ENCODE measurements around the gene PPP1R3E. TPM values are rescaled to one million over a fixed set of nuclear protein-coding genes. Genes with fewer than 3 reads are reported as not detected.

PPP1R3E gene
- total and polyA plus RNA-seq, 2 of the 13 experiments (the other 11 are each of a cell fraction or from before 2014, with no cell fraction given) = 16.5 to 26.5 TPM

- TF ChIP-seq CENPBD1 (CRISPR knock-in tag; IDR thresholded peaks at IDR 0.05; ENCODE audit: borderline replicate concordance, low read depth) = 0 out of 2 replicates have a peak, but pooled peaks have one; percentile 54
- TF ChIP-seq RELA (CRISPR knock-in tag; IDR thresholded peaks at IDR 0.05) = peak; percentile 39; the same call in 1 of the 2 replicates
- TF ChIP-seq ZNF333 (CRISPR knock-in tag; IDR thresholded peaks at IDR 0.05; ENCODE audit: borderline replicate concordance) = peak; percentile 97; the same call in 1 of the 2 replicates
- no peak for TF ChIP-seq ZKSCAN1 (IDR thresholded peaks at IDR 0.05; ENCODE audit: low read length)
- peak; percentile 93 for TF ChIP-seq POGK (CRISPR knock-in tag; conservative IDR thresholded peaks at IDR 0.05)
- peak; percentile 85; the same call in 1 of the 2 replicates for TF ChIP-seq ZNF431 (CRISPR knock-in tag; IDR thresholded peaks at IDR 0.05; ENCODE audit: borderline replicate concordance, low read depth)
- TF ChIP-seq PITX1 (CRISPR knock-in tag; IDR thresholded peaks at IDR 0.05) = peak; percentile 16
- TF ChIP-seq ZNF124 (CRISPR knock-in tag; IDR thresholded peaks at IDR 0.05) = peak; percentile 68
- TF ChIP-seq ZNF335 (CRISPR knock-in tag; IDR thresholded peaks at IDR 0.05) = peak; percentile 49; the same call in 1 of the 2 replicates
- TF ChIP-seq SRF (IDR thresholded peaks at IDR 0.05; ENCODE audit: low read depth, low read length) = 0 out of 2 replicates have a peak, but pooled peaks have one; percentile 44
- TF ChIP-seq SNRNP70 (IDR thresholded peaks at IDR 0.05; ENCODE audit: low read depth, low read length) = no peak
- TF ChIP-seq ZNF607 (CRISPR knock-in tag; IDR thresholded peaks at IDR 0.05; ENCODE audit: borderline replicate concordance) = peak; percentile 40
- TF ChIP-seq NFKBIZ (CRISPR knock-in tag; IDR thresholded peaks at IDR 0.05) = peak; percentile 75; the same call in 1 of the 2 replicates
- peak; percentile 52; the same call in 1 of the 2 replicates for TF ChIP-seq MNT (IDR thresholded peaks at IDR 0.05)
- TF ChIP-seq E2F1 (CRISPR knock-in tag; IDR thresholded peaks at IDR 0.05) = peak; percentile 92
- peak; percentile 83 for TF ChIP-seq HNRNPLL (IDR thresholded peaks at IDR 0.05; ENCODE audit: low read depth, low read length, poor library complexity, severe bottlenecking)
- peak; percentile 94 for TF ChIP-seq POLR2G (IDR thresholded peaks at IDR 0.05; ENCODE audit: low read depth, low read length)
- no peak for TF ChIP-seq HMGXB3 (CRISPR knock-in tag; IDR thresholded peaks at IDR 0.05; ENCODE audit: borderline replicate concordance)
- TF ChIP-seq ONECUT2 (CRISPR knock-in tag; IDR thresholded peaks at IDR 0.05) = no peak; the same call in 1 of the 2 replicates
These were observed 16.4 kb downstream of the PPP1R3E start, which contains the start of gene HOMEZ (continued) for GRCh38 chr14:23286020-23286901.
